Progenitor cell of endocrine pancreas (in vitro differentiated cells): ENCODE results near the gene RUNX1. TPM values are rescaled to one million over a fixed set of nuclear protein-coding genes. Genes with fewer than 3 reads are reported as not detected.
A peak's percentile ranks its signal among the peaks of the same experiment; 100 is the strongest.

Experiments
- DNase-seq: peaks from one replicate; pipeline ENCODE4 v3.0.0; 2021; ENCODE audit warnings: low spot score; ENCODE audit not compliant: unreplicated experiment
- H3K27ac Mint-ChIP-seq: 2 replicates; pipeline ENCODE4 v1.8.0; 2021; ENCODE audit warnings: mild to moderate bottlenecking, moderate library complexity, mixed read lengths
- H3K27me3 Mint-ChIP-seq: 2 replicates; pipeline ENCODE4 v1.8.0; 2021; ENCODE audit warnings: mixed read lengths
- H3K36me3 Mint-ChIP-seq: 2 replicates; pipeline ENCODE4 v1.8.0; 2022; ENCODE audit warnings: mixed read lengths; ENCODE audit not compliant: insufficient read depth
- H3K4me1 Mint-ChIP-seq: 2 replicates; pipeline ENCODE4 v1.8.0; 2021; ENCODE audit warnings: low read depth, mixed read lengths
- H3K4me3 Mint-ChIP-seq: 2 replicates; pipeline ENCODE4 v1.8.0; 2021; ENCODE audit warnings: low read depth, mild to moderate bottlenecking, moderate library complexity, mixed read lengths
- H3K9me3 Mint-ChIP-seq: 2 replicates; pipeline ENCODE4 v1.8.0; 2021; ENCODE audit warnings: low read depth, mixed read lengths
- total RNA-seq: library from RNA; stranded (reverse); gene quantifications from 2 replicates; pipeline ENCODE4 v1.2.1, GENCODE V29; 2021
- TF ChIP-seq, protein P1 (sequence below): fragments of 200-600 bp; sonication (generic); IDR thresholded peaks from one replicate; pipeline ENCODE4 v1.5.0; 2021; ENCODE audit warnings: antibody characterized with exemption, mild to moderate bottlenecking; ENCODE audit not compliant: unreplicated experiment

The RUNX1 gene
- total RNA-seq, 1 donor from 2014 or later, result 7.1 TPM

GRCh38 chr21:34924771-34925419 lies 124.2 kb downstream of the RUNX1 start:
- TF ChIP-seq, protein P1, sequence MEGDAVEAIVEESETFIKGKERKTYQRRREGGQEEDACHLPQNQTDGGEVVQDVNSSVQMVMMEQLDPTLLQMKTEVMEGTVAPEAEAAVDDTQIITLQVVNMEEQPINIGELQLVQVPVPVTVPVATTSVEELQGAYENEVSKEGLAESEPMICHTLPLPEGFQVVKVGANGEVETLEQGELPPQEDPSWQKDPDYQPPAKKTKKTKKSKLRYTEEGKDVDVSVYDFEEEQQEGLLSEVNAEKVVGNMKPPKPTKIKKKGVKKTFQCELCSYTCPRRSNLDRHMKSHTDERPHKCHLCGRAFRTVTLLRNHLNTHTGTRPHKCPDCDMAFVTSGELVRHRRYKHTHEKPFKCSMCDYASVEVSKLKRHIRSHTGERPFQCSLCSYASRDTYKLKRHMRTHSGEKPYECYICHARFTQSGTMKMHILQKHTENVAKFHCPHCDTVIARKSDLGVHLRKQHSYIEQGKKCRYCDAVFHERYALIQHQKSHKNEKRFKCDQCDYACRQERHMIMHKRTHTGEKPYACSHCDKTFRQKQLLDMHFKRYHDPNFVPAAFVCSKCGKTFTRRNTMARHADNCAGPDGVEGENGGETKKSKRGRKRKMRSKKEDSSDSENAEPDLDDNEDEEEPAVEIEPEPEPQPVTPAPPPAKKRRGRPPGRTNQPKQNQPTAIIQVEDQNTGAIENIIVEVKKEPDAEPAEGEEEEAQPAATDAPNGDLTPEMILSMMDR, result no peak
- Mint-ChIP-seq H3K27me3 (peaks cover 6% of the 10 kb centered on the region), H3K4me3 (no peak overlapping the region), H3K9me3 (no peaks in the 10 kb centered on the region), H3K36me3 (no peaks in the 10 kb centered on the region), H3K27ac (no peak overlapping the region), H3K4me1 (peaks cover 8% of the 10 kb centered on the region)
- no peak for DNase-seq

DNA sequence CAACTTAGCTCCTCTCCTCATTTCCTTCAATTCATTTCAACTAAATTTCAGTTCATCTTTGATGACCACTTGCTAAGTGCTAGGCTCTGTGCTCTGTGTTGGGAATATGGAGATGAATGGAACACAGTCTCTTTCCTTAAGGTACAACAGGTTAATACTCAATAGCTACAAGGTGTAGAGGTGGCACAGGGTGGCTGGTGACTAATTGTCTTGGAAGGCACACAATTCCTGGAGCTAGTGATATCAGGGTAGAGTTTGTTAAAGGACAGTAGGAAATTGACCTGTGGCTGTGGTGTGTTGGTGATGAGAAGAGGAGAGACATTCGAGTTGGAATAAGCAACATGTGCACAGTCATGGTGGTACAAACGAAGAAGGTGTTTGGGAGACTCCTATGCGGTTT lies 124.9 kb downstream of the RUNX1 start:
- H3K36me3 Mint-ChIP-seq, result no peaks in the 10 kb centered on the region
- no peaks in the 10 kb centered on the region for H3K9me3 Mint-ChIP-seq
- H3K27ac Mint-ChIP-seq, result no peak overlapping the region
- peaks cover 13% of the 10 kb centered on the region for H3K27me3 Mint-ChIP-seq
- DNase-seq, result no peak
- peaks cover 7% of the 10 kb centered on the region for H3K4me1 Mint-ChIP-seq
- H3K4me3 Mint-ChIP-seq, result no peak overlapping the region
- TF ChIP-seq, protein P1, result no peak

DNA sequence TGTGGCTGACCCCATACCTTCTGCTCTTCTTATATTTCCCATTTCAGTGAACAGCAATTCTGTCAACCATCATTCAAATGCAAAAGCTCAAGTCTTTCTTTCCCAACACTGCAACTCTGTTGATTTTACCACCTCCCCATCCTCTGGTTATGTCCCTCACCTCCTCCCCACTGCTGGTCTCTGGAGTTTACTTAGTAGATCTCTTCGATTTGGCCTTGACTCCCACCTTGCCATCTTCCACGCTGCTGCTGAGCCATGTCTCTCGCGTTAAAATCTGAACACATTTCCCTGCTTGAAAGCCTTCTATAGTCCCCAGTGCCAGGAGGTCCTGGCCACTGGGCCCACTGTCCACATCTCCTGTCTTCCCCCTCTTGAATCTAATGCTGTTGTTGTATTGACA lies 125.5 kb downstream of the RUNX1 start:
- H3K4me3 Mint-ChIP-seq, result no peak overlapping the region
- H3K36me3 Mint-ChIP-seq, result no peaks in the 10 kb centered on the region
- peaks cover 7% of the 10 kb centered on the region for H3K4me1 Mint-ChIP-seq
- TF ChIP-seq, protein P1, result no peak
- no peak for DNase-seq
- peaks cover 13% of the 10 kb centered on the region for H3K27me3 Mint-ChIP-seq
- H3K27ac Mint-ChIP-seq, result no peak overlapping the region
- no peaks in the 10 kb centered on the region for H3K9me3 Mint-ChIP-seq

GRCh38 chr21:34923202-34923601 lies 125.9 kb downstream of the RUNX1 start:
- peaks cover 7% of the 10 kb centered on the region for H3K4me1 Mint-ChIP-seq
- no peak overlapping the region for H3K4me3 Mint-ChIP-seq
- DNase-seq, result no peak
- no peaks in the 10 kb centered on the region for H3K9me3 Mint-ChIP-seq
- no peaks in the 10 kb centered on the region for H3K36me3 Mint-ChIP-seq
- H3K27ac Mint-ChIP-seq, result no peak overlapping the region
- TF ChIP-seq, protein P1, result no peak
- H3K27me3 Mint-ChIP-seq, result peaks cover 13% of the 10 kb centered on the region

DNA sequence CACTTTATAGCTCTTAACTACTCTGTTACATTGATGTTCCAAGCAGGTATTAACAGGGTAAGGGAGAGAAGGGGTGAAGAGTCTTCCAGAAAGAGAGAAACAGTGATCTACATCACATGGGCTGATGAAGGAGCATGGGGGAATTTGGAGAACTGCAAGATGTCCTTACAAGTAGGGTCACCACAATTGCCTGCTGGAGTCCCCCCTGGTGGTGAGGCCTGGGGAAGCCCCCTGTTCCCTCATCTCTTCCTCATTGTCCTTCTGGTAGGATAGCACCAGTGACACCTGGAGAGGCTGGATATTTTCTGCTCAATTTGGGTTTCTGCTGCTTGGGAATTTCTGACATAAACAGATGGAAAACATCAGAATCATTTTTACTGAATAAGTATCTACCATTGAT lies 126.6 kb downstream of the RUNX1 start:
- no peaks in the 10 kb centered on the region for H3K9me3 Mint-ChIP-seq
- H3K27ac Mint-ChIP-seq, result no peak overlapping the region
- peaks cover 15% of the 10 kb centered on the region for H3K27me3 Mint-ChIP-seq
- H3K4me3 Mint-ChIP-seq, result no peak overlapping the region
- no peaks in the 10 kb centered on the region for H3K36me3 Mint-ChIP-seq
- TF ChIP-seq, protein P1, result peak; percentile 31
- no peak for DNase-seq
- H3K4me1 Mint-ChIP-seq, result peaks cover 7% of the 10 kb centered on the region
